GM12878 (cell line): Measurements from ENCODE around the gene CCDC182.

Experiments used
- BHLHE40 ChIP-seq, 2 experiments: fragments of 450-650 bp in 1 of 2; IDR thresholded peaks; 2 replicates each; pipeline ENCODE4 v1.6.1; 2011 to 2017; ENCODE audit warnings: low read depth in 2 of 2, borderline replicate concordance in 1 of 2, improper control_type of control experiment in 1 of 2, low read length in 1 of 2, mild to moderate bottlenecking in 1 of 2
- CBFB ChIP-seq: IDR thresholded peaks from 2 replicates; pipeline ENCODE4 v1.6.1; 2016; ENCODE audit warnings: antibody characterized with exemption, low read depth
- CHD2 ChIP-seq: IDR thresholded peaks from 2 replicates; pipeline ENCODE4 v1.6.1; 2011; ENCODE audit warnings: low read depth, low read length, improper control_type of control experiment, borderline replicate concordance
- CREM ChIP-seq: IDR thresholded peaks from 2 replicates; pipeline ENCODE4 v1.6.1; 2014; ENCODE audit warnings: antibody characterized with exemption, low read depth
- ESRRA ChIP-seq: IDR thresholded peaks from 2 replicates; pipeline ENCODE4 v1.6.1; 2012; ENCODE audit warnings: mild to moderate bottlenecking, low read length, improper control_type of control experiment
- GATAD2B ChIP-seq: fragments of 450-650 bp; conservative IDR thresholded peaks from 2 replicates; pipeline ENCODE4 v1.6.1; 2017; ENCODE audit warnings: low read depth, mild to moderate bottlenecking, moderate library complexity
- NR2C2 ChIP-seq: IDR thresholded peaks from 2 replicates; pipeline ENCODE4 v1.6.1; 2011; ENCODE audit warnings: borderline replicate concordance, low read depth; ENCODE audit not compliant: control insufficient read depth, insufficient read length
- TF ChIP-seq, protein P1 (sequence below), 3 experiments: IDR thresholded peaks in 2 of 3; conservative IDR thresholded peaks in 1 of 3; 2 replicates each; pipeline ENCODE4 v1.5.1; 2011; ENCODE audit warnings: low read depth in 3 of 3, low read length in 3 of 3, mild to moderate bottlenecking in 3 of 3, control low read depth in 2 of 3, moderate library complexity in 2 of 3, inconsistent platforms in 1 of 3, mixed read lengths in 1 of 3; ENCODE audit not compliant: control insufficient read depth in 2 of 3, insufficient read depth in 1 of 3; ENCODE audit errors: extremely low read depth in 1 of 3
- TF ChIP-seq, protein P2 (sequence below): fragments of 450-650 bp; IDR thresholded peaks from 2 replicates; pipeline ENCODE4 v1.6.1; 2017; ENCODE audit warnings: mild to moderate bottlenecking
- TF ChIP-seq, protein P3 (sequence below): fragments of 450-650 bp; IDR thresholded peaks from 2 replicates; pipeline ENCODE4 v1.6.1; 2016; ENCODE audit warnings: mild to moderate bottlenecking

DNA sequence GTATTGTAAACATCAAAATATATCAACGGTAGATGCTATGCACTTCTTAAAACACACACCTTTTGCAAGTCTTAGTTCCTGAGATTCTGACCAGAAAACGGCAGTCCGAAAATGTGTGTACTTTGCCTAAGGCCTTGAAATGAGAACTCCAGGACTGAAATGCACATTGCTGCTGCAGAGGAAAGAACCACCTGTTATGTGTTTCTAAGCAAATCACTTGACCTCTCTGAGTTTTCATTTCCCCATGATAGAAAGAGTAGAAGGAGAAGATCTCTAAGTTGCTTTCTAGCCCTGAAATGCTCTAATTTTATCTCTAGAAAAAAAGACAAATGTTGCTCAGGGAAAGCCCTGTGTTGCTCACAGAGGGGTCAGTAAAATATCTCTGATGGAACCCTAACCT is 9.9 kb downstream of the CCDC182 start:
- TF ChIP-seq ESRRA (no peak), GATAD2B (no peak), CREM (no peak), CBFB (no peak), NR2C2 (no peak), BHLHE40 (IDR thresholded peaks at IDR 0.05; ENCODE audit: borderline replicate concordance in 1 of 2, low read depth in 2 of 2, low read length in 1 of 2) (no peak), CHD2 (no peak)
- TF ChIP-seq, protein P1, sequence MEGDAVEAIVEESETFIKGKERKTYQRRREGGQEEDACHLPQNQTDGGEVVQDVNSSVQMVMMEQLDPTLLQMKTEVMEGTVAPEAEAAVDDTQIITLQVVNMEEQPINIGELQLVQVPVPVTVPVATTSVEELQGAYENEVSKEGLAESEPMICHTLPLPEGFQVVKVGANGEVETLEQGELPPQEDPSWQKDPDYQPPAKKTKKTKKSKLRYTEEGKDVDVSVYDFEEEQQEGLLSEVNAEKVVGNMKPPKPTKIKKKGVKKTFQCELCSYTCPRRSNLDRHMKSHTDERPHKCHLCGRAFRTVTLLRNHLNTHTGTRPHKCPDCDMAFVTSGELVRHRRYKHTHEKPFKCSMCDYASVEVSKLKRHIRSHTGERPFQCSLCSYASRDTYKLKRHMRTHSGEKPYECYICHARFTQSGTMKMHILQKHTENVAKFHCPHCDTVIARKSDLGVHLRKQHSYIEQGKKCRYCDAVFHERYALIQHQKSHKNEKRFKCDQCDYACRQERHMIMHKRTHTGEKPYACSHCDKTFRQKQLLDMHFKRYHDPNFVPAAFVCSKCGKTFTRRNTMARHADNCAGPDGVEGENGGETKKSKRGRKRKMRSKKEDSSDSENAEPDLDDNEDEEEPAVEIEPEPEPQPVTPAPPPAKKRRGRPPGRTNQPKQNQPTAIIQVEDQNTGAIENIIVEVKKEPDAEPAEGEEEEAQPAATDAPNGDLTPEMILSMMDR (IDR thresholded peaks at IDR 0.05 in 2 of 3, conservative IDR thresholded peaks at IDR 0.05 in 1 of 3; ENCODE audit: control insufficient read depth in 2 of 3, extremely low read depth in 1 of 3, insufficient read depth in 1 of 3, low read depth in 3 of 3, low read length in 3 of 3): no peak
- TF ChIP-seq, protein P2, sequence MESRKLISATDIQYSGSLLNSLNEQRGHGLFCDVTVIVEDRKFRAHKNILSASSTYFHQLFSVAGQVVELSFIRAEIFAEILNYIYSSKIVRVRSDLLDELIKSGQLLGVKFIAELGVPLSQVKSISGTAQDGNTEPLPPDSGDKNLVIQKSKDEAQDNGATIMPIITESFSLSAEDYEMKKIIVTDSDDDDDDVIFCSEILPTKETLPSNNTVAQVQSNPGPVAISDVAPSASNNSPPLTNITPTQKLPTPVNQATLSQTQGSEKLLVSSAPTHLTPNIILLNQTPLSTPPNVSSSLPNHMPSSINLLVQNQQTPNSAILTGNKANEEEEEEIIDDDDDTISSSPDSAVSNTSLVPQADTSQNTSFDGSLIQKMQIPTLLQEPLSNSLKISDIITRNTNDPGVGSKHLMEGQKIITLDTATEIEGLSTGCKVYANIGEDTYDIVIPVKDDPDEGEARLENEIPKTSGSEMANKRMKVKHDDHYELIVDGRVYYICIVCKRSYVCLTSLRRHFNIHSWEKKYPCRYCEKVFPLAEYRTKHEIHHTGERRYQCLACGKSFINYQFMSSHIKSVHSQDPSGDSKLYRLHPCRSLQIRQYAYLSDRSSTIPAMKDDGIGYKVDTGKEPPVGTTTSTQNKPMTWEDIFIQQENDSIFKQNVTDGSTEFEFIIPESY: no peak
- TF ChIP-seq, protein P3, sequence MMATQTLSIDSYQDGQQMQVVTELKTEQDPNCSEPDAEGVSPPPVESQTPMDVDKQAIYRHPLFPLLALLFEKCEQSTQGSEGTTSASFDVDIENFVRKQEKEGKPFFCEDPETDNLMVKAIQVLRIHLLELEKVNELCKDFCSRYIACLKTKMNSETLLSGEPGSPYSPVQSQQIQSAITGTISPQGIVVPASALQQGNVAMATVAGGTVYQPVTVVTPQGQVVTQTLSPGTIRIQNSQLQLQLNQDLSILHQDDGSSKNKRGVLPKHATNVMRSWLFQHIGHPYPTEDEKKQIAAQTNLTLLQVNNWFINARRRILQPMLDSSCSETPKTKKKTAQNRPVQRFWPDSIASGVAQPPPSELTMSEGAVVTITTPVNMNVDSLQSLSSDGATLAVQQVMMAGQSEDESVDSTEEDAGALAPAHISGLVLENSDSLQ: no peak
